H9 (cell line): Measurements from ENCODE around the gene PSAPL1. TPM values are rescaled to one million over a fixed set of nuclear protein-coding genes. Genes with fewer than 3 reads are reported as not detected.

Source experiments
- DNase-seq: peaks from one replicate; pipeline ENCODE4 v3.0.0-alpha.2; 2017
- H2AFZ ChIP-seq: one replicate; pipeline ENCODE4 v1.6.1; 2013; ENCODE audit warnings: mild to moderate bottlenecking, low read length, control low read depth, moderate library complexity
- H2AK5ac ChIP-seq: 2 replicates; pipeline ENCODE4 v1.6.1; 2013; ENCODE audit warnings: low read length, control low read depth, mixed read lengths; ENCODE audit not compliant: insufficient read length
- H2BK120ac ChIP-seq: one replicate; pipeline ENCODE4 v1.6.1; 2013; ENCODE audit warnings: low read depth, mild to moderate bottlenecking, low read length, control low read depth, inconsistent platforms; ENCODE audit not compliant: poor library complexity, severe bottlenecking
- H2BK12ac ChIP-seq: 2 replicates; pipeline ENCODE4 v1.6.1; 2013; ENCODE audit warnings: low read length, control low read depth, mixed read lengths, low read depth; ENCODE audit not compliant: insufficient read length
- H2BK15ac ChIP-seq: 2 replicates; pipeline ENCODE4 v1.6.1; 2013; ENCODE audit warnings: low read depth, low read length, control low read depth
- H2BK20ac ChIP-seq: one replicate; pipeline ENCODE4 v1.6.1; 2013; ENCODE audit warnings: low read depth, mild to moderate bottlenecking, low read length, control low read depth, inconsistent platforms; ENCODE audit not compliant: poor library complexity, severe bottlenecking
- H2BK5ac ChIP-seq: 2 replicates; pipeline ENCODE4 v1.6.1; 2013; ENCODE audit warnings: low read length, control low read depth, mixed read lengths; ENCODE audit not compliant: insufficient read length
- H3K14ac ChIP-seq: 2 replicates; pipeline ENCODE4 v1.6.1; 2013; ENCODE audit warnings: low read length, control low read depth; ENCODE audit not compliant: insufficient read depth
- H3K18ac ChIP-seq: 2 replicates; pipeline ENCODE4 v1.6.1; 2013; ENCODE audit warnings: low read depth, mild to moderate bottlenecking, mixed read lengths, low read length, control low read depth; ENCODE audit not compliant: insufficient read length
- H3K23ac ChIP-seq: 2 replicates; pipeline ENCODE4 v1.6.1; 2013; ENCODE audit warnings: low read length, control low read depth, mixed read lengths, low read depth; ENCODE audit not compliant: insufficient read length
- H3K23me2 ChIP-seq: 2 replicates; pipeline ENCODE4 v1.6.1; 2013; ENCODE audit warnings: low read depth, mild to moderate bottlenecking, mixed read lengths, low read length, control low read depth; ENCODE audit not compliant: insufficient read length, poor library complexity, severe bottlenecking
- H3K27ac ChIP-seq: 2 replicates; pipeline ENCODE4 v1.5.1; 2013; ENCODE audit warnings: low read length, control low read depth, mixed read lengths, low read depth; ENCODE audit not compliant: insufficient read length
- H3K27me3 ChIP-seq: 2 replicates; pipeline ENCODE4 v1.6.1; 2013; ENCODE audit warnings: low read length, control low read depth, inconsistent platforms; ENCODE audit not compliant: insufficient read depth
- H3K4ac ChIP-seq: 2 replicates; pipeline ENCODE4 v1.6.1; 2013; ENCODE audit warnings: low read depth, mild to moderate bottlenecking, control low read depth, inconsistent platforms, low read length, moderate library complexity
- H3K4me1 ChIP-seq: 2 replicates; pipeline ENCODE4 v1.6.1; 2013; ENCODE audit warnings: low read length, control low read depth, inconsistent platforms; ENCODE audit not compliant: insufficient read depth
- H3K4me2 ChIP-seq: 2 replicates; pipeline ENCODE4 v1.6.1; 2013; ENCODE audit warnings: low read length, control low read depth, mixed read lengths; ENCODE audit not compliant: insufficient read length, insufficient read depth
- H3K56ac ChIP-seq: 2 replicates; pipeline ENCODE4 v1.6.1; 2013; ENCODE audit warnings: low read depth, mild to moderate bottlenecking, mixed read lengths, low read length, control low read depth; ENCODE audit not compliant: insufficient read length
- H3K79me1 ChIP-seq: 2 replicates; pipeline ENCODE4 v1.6.1; 2013; ENCODE audit warnings: low read depth, mild to moderate bottlenecking, moderate library complexity, low read length, control low read depth, inconsistent platforms; ENCODE audit not compliant: insufficient read depth, poor library complexity, severe bottlenecking
- H3K79me2 ChIP-seq: 2 replicates; pipeline ENCODE4 v1.6.1; 2013; ENCODE audit warnings: low read length, control low read depth, inconsistent platforms; ENCODE audit not compliant: insufficient read depth
- H3K9ac ChIP-seq: 2 replicates; pipeline ENCODE4 v1.6.1; 2013; ENCODE audit warnings: low read length, control low read depth, mixed read lengths; ENCODE audit not compliant: insufficient read length; ENCODE audit errors: extremely low read depth
- H3K9me3 ChIP-seq: one replicate; pipeline ENCODE4 v1.6.1; 2013; ENCODE audit warnings: low read depth, low read length, inconsistent platforms; ENCODE audit not compliant: control insufficient read depth
- H3T11ph ChIP-seq: one replicate; pipeline ENCODE4 v1.6.1; 2013; ENCODE audit warnings: mild to moderate bottlenecking, low read length, control low read depth, inconsistent platforms
- H4K20me1 ChIP-seq: one replicate; pipeline ENCODE4 v1.6.1; 2013; ENCODE audit not compliant: control insufficient read depth, insufficient read length, insufficient read depth
- H4K5ac ChIP-seq: 2 replicates; pipeline ENCODE4 v1.6.1; 2013; ENCODE audit warnings: low read depth, mild to moderate bottlenecking, mixed read lengths, low read length, control low read depth; ENCODE audit not compliant: insufficient read length
- H4K8ac ChIP-seq: replicated peaks from 2 replicates; pipeline ENCODE4 v1.6.1; 2013; ENCODE audit warnings: low read length, control low read depth, mixed read lengths, low read depth; ENCODE audit not compliant: insufficient read length
- H4K91ac ChIP-seq: 2 replicates; pipeline ENCODE4 v1.6.1; 2013; ENCODE audit warnings: low read depth, mild to moderate bottlenecking, moderate library complexity, mixed read lengths, low read length, control low read depth; ENCODE audit not compliant: insufficient read length
- H3K27ac Mint-ChIP-seq, 3 experiments: 2 replicates in 2 of 3; 3 replicates in 1 of 3; pipeline ENCODE4 v1.8.0; 2020 to 2021; ENCODE audit warnings: mixed read lengths in 3 of 3, mild to moderate bottlenecking in 1 of 3, moderate library complexity in 1 of 3
- H3K27me3 Mint-ChIP-seq: 2 replicates; pipeline ENCODE4 v1.8.0; 2021; ENCODE audit warnings: low read depth, mild to moderate bottlenecking, moderate library complexity, mixed read lengths
- H3K36me3 Mint-ChIP-seq, 3 experiments: 2 replicates in 2 of 3; 3 replicates in 1 of 3; pipeline ENCODE4 v1.8.0; 2020 to 2021; ENCODE audit warnings: low read depth in 3 of 3, mixed read lengths in 3 of 3; ENCODE audit not compliant: insufficient read depth in 1 of 3
- H3K4me1 Mint-ChIP-seq, 2 experiments: 2 replicates each; pipeline ENCODE4 v1.8.0; 2020; ENCODE audit warnings: mixed read lengths in 2 of 2
- H3K4me3 Mint-ChIP-seq, 2 experiments: 2 replicates in 1 of 2; 3 replicates in 1 of 2; pipeline ENCODE4 v1.8.0; 2020 to 2021; ENCODE audit warnings: mild to moderate bottlenecking in 2 of 2, mixed read lengths in 2 of 2, moderate library complexity in 1 of 2
- H3K9me3 Mint-ChIP-seq, 2 experiments: 2 replicates in 1 of 2; 3 replicates in 1 of 2; pipeline ENCODE4 v1.8.0; 2020; ENCODE audit warnings: mild to moderate bottlenecking in 2 of 2, mixed read lengths in 2 of 2, moderate library complexity in 1 of 2
- WGBS: extraction: QIAGEN DNeasy Blood & Tissue Kit; methylation state at CpG from one replicate; pipeline ENCODE4 v1.1.7; 2013; ENCODE audit warnings: missing lambda C conversion rate, low lambda C conversion rate, mixed read lengths; ENCODE audit not compliant: insufficient read length; ENCODE audit errors: extremely low coverage; 5-methylcytosine and 5-hydroxymethylcytosine counted together
- total RNA-seq: library from RNA; stranded (reverse); gene quantifications from 2 replicates; pipeline ENCODE4 v1.2.1, GENCODE V29; 2021
- TF ChIP-seq, protein P1 (sequence below): fragments of 200-600 bp; sonication (generic); conservative IDR thresholded peaks from 3 replicates; pipeline ENCODE4 v1.8.0; 2021; ENCODE audit warnings: antibody characterized with exemption, mild to moderate bottlenecking

Gene PSAPL1
- total RNA-seq, 1 experiment from 2014 or later, result 0.04 TPM

DNA sequence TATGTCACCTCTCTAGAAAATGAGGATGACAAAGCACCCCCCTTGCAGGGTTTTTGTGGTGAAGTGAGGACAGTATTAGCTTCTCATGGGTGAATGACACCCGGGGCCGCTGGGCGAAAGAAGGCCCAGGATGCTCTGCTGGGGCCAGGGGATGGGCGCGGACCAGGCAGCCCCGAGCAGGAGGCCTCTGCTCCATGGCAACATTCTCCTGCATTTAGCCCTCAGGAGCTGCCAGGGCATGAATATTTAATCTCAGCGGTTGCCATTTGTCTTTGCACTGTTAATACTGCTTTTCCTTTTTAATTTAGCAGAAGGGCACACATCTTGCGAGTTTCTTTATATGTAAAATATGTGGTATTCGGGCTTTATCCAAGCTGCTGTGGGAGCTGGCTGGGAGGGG lies 30.3 kb upstream of the PSAPL1 start:
- no CpG with 5 or more reads among the region's 9 CpGs for WGBS
- Histone ChIP-seq H3K27ac (no peak overlapping the region), H3K9ac (no peak overlapping the region), H3K23ac (no peak overlapping the region), H2BK5ac (no peak overlapping the region), H2BK12ac (no peak overlapping the region), H2AK5ac (no peak overlapping the region), H3K56ac (no peak overlapping the region), H2BK20ac (no peak overlapping the region), H3K79me2 (no peaks in the 10 kb centered on the region), H3K27me3 (no peaks in the 10 kb centered on the region), H4K20me1 (peaks cover 2% of the 10 kb centered on the region), H2AFZ (no peak overlapping the region), H4K91ac (no peak overlapping the region), H2BK15ac (no peak overlapping the region), H4K8ac (no peak overlapping the region), H3K23me2 (no peaks in the 10 kb centered on the region), H3K4ac (no peak overlapping the region), H3K14ac (no peak overlapping the region), H3K18ac (no peak overlapping the region), H2BK120ac (no peak overlapping the region), H3K4me2 (no peak overlapping the region), H3K79me1 (no peaks in the 10 kb centered on the region), H3K4me1 (peaks cover 4% of the 10 kb centered on the region; the same call in 1 of the 2 replicates), H4K5ac (no peak overlapping the region), H3K9me3 (peaks cover 9% of the 10 kb centered on the region), H3T11ph (no peak overlapping the region)
- TF ChIP-seq, protein P1, sequence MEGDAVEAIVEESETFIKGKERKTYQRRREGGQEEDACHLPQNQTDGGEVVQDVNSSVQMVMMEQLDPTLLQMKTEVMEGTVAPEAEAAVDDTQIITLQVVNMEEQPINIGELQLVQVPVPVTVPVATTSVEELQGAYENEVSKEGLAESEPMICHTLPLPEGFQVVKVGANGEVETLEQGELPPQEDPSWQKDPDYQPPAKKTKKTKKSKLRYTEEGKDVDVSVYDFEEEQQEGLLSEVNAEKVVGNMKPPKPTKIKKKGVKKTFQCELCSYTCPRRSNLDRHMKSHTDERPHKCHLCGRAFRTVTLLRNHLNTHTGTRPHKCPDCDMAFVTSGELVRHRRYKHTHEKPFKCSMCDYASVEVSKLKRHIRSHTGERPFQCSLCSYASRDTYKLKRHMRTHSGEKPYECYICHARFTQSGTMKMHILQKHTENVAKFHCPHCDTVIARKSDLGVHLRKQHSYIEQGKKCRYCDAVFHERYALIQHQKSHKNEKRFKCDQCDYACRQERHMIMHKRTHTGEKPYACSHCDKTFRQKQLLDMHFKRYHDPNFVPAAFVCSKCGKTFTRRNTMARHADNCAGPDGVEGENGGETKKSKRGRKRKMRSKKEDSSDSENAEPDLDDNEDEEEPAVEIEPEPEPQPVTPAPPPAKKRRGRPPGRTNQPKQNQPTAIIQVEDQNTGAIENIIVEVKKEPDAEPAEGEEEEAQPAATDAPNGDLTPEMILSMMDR, result no peak
- H3K4me1 Mint-ChIP-seq, result peaks cover 38 to 43% of the 10 kb centered on the region in 2 experiments
- peaks cover 14 to 16% of the 10 kb centered on the region in 2 experiments; a peak in 4 of 5 replicates for H3K9me3 Mint-ChIP-seq
- H3K27ac Mint-ChIP-seq, result no peak overlapping the region
- no peak for DNase-seq
- H3K27me3 Mint-ChIP-seq, result peaks cover 3% of the 10 kb centered on the region; the same call in 1 of the 2 replicates
- no peak overlapping the region for H3K4me3 Mint-ChIP-seq
- peaks cover 2 to 6% (median 3%) of the 10 kb centered on the region in 3 experiments; a peak in 4 of 7 replicates for H3K36me3 Mint-ChIP-seq
